Fibroblast of villous mesenchyme (primary cell): ENCODE data around the gene NBEA. TPM values are rescaled to one million over a fixed set of nuclear protein-coding genes. Genes with fewer than 3 reads are reported as not detected.

Source experiments
- DNase-seq: peaks from one replicate; pipeline ENCODE4 v3.0.0-alpha.2; 2010; ENCODE audit warnings: low read depth
- H3K4me3 ChIP-seq: 2 replicates; pipeline ENCODE4 v1.5.1; 2011; ENCODE audit warnings: low read depth, mild to moderate bottlenecking, low read length
- CTCF ChIP-seq: IDR thresholded peaks from 2 replicates; pipeline ENCODE4 v1.5.1; 2012; ENCODE audit warnings: low read depth, mild to moderate bottlenecking, low read length; ENCODE audit not compliant: insufficient read depth
- total RNA-seq: library from RNA; depleted of rRNA; stranded (reverse); fragments of >200 nt; gene quantifications from 2 replicates; pipeline ENCODE4 v1.2.3, GENCODE V29; 2012

The NBEA gene
- total RNA-seq, 1 donor: 9.5 TPM

- DNase-seq: no peak
- no peak for TF ChIP-seq CTCF
- no peak overlapping the region for H3K4me3 ChIP-seq
Measured at GRCh38 chr13:35603593-35604285, 661.7 kb downstream of the NBEA start.

- DNase-seq: no peak
- no peak for TF ChIP-seq CTCF
- H3K4me3 ChIP-seq: no peak overlapping the region
Measured at GRCh38 chr13:35614666-35615065, 672.6 kb downstream of the NBEA start.

- no peak overlapping the region for H3K4me3 ChIP-seq
- no peak for TF ChIP-seq CTCF
- no peak for DNase-seq
Measured at GRCh38 chr13:35617420-35617819, 675.4 kb downstream of the NBEA start.

- H3K4me3 ChIP-seq: no peak overlapping the region
- DNase-seq: no peak
- TF ChIP-seq CTCF: no peak
Measured at GRCh38 chr13:35618565-35619083, 676.6 kb downstream of the NBEA start.

GRCh38 chr13:35621989-35622388 is 679.9 kb downstream of the NBEA start:
- no peak for DNase-seq
- TF ChIP-seq CTCF: no peak
- H3K4me3 ChIP-seq: no peak overlapping the region

- no peak overlapping the region for H3K4me3 ChIP-seq
- DNase-seq: no peak
- no peak for TF ChIP-seq CTCF
Measured at GRCh38 chr13:35629026-35629425, 687.0 kb downstream of the NBEA start.
